ENCODE results near the gene CSNK2A1.

DNA sequence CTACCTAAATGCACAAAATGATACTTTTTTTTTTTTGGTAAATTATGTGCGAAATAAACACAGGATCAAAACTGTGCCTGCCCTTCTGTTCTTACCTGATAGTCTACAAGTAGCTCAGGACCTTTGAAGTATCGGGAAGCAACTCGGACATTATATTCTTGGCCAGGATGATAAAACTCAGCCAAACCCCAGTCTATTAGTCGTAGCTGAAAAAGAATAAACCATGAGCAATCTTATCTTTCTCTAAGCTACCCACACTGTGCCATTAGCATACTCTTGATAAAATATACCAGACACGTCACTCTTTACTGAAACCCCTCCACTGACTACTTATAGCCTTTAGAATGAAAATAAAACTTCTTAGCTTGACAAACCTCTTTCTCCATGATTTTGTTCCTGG is 51.4 kb downstream of the CSNK2A1 start:
- TF ChIP-seq CTCF (IDR thresholded peaks at IDR 0.05; ENCODE audit: insufficient read depth, low read length, poor library complexity, severe bottlenecking) (no peak), EZH2phosphoT487 (conservative IDR thresholded peaks at IDR 0.05; ENCODE audit: low read length) (no peak)

Data from SU-DHL-6 (cell line).